ENCODE measurements around the gene CGRRF1. TPM values are rescaled to one million over a fixed set of nuclear protein-coding genes. Genes with fewer than 3 reads are reported as not detected.

Gene CGRRF1
- total RNA-seq, 4 donors from 2014 or later, result 5.7 to 14.0 (median 10.2) TPM

DNA sequence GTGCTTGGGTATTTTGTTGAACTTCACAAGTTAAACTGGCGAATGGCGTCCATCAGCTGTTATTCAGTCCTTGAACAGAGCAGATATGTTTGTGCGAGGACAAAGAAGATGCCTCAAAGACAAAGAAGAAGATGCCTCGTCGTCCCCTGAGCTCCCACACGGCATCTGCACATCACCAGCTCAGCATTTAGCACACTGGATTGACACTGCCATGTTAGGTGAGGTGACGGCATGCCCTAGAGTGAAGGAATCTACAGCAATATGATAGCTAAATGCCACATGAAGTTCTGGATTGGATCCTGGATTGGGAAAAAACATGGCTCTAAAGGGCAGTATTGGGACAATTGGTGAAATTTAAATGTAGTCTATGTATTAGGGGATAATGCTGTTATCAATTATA, 72.6 kb downstream of the CGRRF1 start:
- WGBS, 2 donors, result 92% methylated on average over 7 of the region's 7 CpGs

DNA sequence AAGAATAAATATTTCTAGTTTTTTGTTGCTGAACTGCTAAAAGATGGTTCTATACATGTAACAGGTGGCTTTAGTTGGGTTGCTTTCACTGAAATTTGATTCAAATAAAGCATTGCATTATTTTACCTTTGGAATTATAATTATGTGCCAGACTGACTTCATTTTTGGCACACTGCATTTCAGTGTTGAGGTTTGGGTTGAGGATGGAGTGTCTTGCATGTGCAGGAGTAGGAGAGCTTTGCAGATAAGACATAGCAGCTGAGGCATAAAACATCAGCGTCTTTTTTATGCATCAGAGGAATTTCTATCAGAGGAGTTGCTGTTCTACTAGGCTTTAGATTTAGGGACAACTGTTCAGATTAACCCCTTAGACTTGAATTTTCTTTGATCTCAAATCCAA, 74.4 kb downstream of the CGRRF1 start:
- DNase-seq (ENCODE audit: low spot score in 2 of 2), result no peak
- no peak overlapping the region for H3K4me3 ChIP-seq (ENCODE audit: low read depth, poor library complexity, severe bottlenecking)
- intact Hi-C loops (cut with DNase I; ENCODE audit: low total_unique reads), result no loop called here
- TF ChIP-seq, protein P1, sequence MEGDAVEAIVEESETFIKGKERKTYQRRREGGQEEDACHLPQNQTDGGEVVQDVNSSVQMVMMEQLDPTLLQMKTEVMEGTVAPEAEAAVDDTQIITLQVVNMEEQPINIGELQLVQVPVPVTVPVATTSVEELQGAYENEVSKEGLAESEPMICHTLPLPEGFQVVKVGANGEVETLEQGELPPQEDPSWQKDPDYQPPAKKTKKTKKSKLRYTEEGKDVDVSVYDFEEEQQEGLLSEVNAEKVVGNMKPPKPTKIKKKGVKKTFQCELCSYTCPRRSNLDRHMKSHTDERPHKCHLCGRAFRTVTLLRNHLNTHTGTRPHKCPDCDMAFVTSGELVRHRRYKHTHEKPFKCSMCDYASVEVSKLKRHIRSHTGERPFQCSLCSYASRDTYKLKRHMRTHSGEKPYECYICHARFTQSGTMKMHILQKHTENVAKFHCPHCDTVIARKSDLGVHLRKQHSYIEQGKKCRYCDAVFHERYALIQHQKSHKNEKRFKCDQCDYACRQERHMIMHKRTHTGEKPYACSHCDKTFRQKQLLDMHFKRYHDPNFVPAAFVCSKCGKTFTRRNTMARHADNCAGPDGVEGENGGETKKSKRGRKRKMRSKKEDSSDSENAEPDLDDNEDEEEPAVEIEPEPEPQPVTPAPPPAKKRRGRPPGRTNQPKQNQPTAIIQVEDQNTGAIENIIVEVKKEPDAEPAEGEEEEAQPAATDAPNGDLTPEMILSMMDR (IDR thresholded peaks at IDR 0.05), result no peak
- no peak for TF ChIP-seq POLR2A (IDR thresholded peaks at IDR 0.05)
- WGBS, 2 donors, result 55 to 59% methylated on average over 1 of the region's 1 CpG

More for the DNA sequence above, 72.6 kb downstream of the CGRRF1 start:
- intact Hi-C loops (cut with DNase I; ENCODE audit: low total_unique reads), result no loop called here
- TF ChIP-seq POLR2A (IDR thresholded peaks at IDR 0.05), result no peak
- TF ChIP-seq, protein P1 (IDR thresholded peaks at IDR 0.05), result no peak
- DNase-seq (ENCODE audit: low spot score in 2 of 2), result no peak
- H3K4me3 ChIP-seq (ENCODE audit: low read depth, poor library complexity, severe bottlenecking), result no peak overlapping the region

DNA sequence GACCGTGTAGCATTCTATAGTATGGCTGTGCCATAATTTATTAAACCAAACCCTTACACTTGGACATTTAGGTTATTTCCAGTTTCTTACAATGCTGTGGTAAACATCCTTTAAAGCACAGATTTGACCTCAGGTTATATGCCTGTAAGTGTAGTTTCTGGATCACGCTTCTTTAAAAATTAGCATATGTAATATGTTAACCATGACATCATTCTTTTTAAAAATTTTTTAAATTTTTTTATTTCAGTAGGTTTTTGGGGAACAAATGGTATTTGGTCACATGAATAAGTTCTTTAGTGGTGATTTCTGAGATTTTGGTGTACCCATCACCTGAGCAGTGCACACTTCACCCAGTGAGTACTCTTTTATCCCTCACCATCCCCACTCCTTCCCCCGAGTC, 75.5 kb downstream of the CGRRF1 start:
- TF ChIP-seq, protein P1 (IDR thresholded peaks at IDR 0.05), result no peak
- no peak for TF ChIP-seq POLR2A (IDR thresholded peaks at IDR 0.05)
- intact Hi-C loops (cut with DNase I; ENCODE audit: low total_unique reads), result no loop called here
- WGBS, 2 donors, result 91 to 95% methylated on average over 3 of the region's 3 CpGs
- no peak overlapping the region for H3K4me3 ChIP-seq (ENCODE audit: low read depth, poor library complexity, severe bottlenecking)
- no peak for DNase-seq (ENCODE audit: low spot score in 2 of 2)

Other genes with a start within 250 kb of the CGRRF1 start
- 1 to 10 TPM; 1.3 to 2.9 (median 2.1) TPM for gene CDKN3, start 112.9 kb upstream of the CGRRF1 start, total RNA-seq
- gene CNIH1, start 68.5 kb upstream of the CGRRF1 start, total RNA-seq, result 10 to 100 TPM; 59.6 to 92.2 (median 75.8) TPM
- gene GMFB, start 20.9 kb upstream of the CGRRF1 start, total RNA-seq, result 10 to 100 TPM; 15.9 to 23.0 (median 19.1) TPM
- 10 to 100 TPM in 3 of 4 donors, 1 to 10 TPM in 1; 7.9 to 18.7 (median 14.4) TPM for gene SAMD4A, start 57.2 kb downstream of the CGRRF1 start, total RNA-seq

All from lower leg skin (tissue), 4 donors.